ENCODE results near the gene TMEM205.
"Not testable (repeated sequence)": the region's sequence is repeated elsewhere in the genome, so short reads cannot be mapped to it uniquely, and the experiment has no call there.

The TMEM205 gene

DNA sequence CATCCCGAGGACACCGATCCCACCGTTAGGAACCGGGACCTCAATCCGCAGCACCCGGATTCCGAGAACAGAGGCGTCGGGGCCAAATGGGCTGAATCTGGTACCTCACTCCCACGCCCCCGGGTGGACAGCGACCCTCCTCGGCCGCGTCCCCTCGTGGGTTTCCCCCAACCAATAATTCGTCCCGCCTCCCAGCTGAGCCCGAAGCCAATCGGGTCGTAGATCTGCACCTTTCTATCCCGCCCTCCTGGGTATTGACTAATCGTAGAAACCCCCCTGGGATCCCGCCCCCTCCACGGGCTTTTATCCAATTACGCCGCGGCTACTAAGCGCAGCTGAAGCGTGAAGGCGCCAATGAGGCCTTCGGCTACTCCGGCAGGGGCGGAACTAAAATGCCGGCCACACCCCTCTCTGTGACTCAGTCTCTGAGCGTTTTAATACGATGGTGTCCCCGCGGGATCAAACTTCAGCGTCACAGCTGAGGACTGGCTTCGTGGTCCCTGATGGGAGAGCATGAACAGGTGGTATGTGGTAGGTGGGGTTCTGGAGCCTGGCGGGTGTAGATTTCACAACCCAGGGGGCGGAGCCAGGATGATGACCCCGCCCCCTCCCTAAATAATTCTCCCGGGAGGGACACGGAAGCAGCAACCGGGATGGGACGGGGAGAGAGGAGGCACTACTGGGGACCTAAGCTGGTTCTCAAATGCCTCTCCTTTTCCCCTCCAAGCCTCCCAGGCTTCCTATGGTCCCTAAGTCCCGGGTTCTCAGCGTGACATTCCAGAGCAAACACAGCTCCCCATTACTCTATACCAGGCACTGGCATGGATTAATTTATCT lies at the start of gene TMEM205, which contains the start of gene CCDC159:
Gene TMEM205 (minus strand): TSS at position 165 of the 837 bp plus-strand sequence. CDS start 649 bp downstream, outside the sequence.
Gene CCDC159 (plus strand): TSS at position 416 of the 837 bp plus-strand sequence. CDS start 88 bp downstream, at position 504.
- peak; percentile 75 to 99 for DNase-seq (ENCODE audit: low read depth in 1 of 2, low spot score in 1 of 2)
- in situ Hi-C loops (cut with HindIII; ENCODE audit: low pct_unique_long_range_greater_than_20kb, low sequenced_read_pairs), result no loop called here
- no peak for TF ChIP-seq JUND (IDR thresholded peaks at IDR 0.05; ENCODE audit: low read depth)

DNA sequence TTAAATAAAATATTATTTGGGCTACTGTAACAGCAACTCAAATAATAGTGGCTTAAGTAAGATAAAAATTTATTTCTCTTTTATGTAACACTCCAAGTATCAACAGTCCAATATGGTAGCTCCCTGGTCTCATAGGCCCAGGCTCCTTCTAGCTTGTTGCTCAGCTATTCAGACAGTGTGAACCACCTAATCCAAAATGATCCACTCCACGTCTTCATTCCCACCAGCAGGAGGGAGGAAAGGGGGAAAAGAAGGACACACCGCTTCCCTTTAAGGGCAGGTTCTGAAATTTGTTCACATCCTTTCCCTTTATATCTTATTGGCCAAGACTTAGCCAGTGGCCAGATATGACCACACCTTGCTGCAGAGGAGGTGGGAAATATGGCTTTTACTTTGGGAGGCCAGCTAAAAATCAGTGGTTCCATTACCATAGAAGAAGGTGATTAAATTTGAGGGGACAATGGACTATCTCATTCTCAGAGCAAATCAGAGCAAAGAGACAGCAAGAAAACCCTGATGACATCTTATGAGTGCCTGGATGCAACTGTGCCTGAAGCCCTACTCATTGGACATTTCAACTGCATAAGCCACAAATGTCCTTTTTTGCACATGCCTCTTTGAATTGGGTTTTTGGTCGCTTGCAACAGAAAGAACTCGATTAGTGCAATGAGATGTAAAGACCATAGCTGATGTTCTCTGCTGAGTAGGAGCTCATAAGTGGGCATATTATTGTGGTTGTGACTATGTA lies 45.0 kb upstream of the TMEM205 start:
- in situ Hi-C loops (cut with HindIII; ENCODE audit: low pct_unique_long_range_greater_than_20kb, low sequenced_read_pairs), result no loop called here
- DNase-seq (ENCODE audit: low read depth in 1 of 2, low spot score in 1 of 2), result no peak
- no peak for TF ChIP-seq JUND (IDR thresholded peaks at IDR 0.05; ENCODE audit: low read depth)

DNA sequence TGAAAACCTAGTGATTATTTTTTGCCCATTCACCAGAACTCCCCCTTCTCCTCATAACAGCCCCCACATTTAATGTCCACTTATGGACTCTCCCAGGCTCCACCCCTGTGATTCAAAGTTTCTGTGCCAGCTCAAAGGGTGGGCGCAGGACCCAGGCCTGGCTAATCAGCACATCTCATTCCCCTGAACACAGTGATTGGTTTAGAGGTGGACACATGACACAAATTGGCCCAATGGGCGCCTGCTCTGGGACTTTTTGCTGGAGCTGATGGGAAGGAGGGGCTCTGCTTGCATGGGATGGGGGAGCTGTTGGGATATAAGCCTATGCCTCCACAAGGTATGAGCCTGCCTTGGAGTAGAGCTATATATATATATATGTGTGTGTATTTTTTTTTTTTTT lies 44.3 kb upstream of the TMEM205 start:
- DNase-seq (ENCODE audit: low read depth in 1 of 2, low spot score in 1 of 2), result no peak
- in situ Hi-C loops (cut with HindIII; ENCODE audit: low pct_unique_long_range_greater_than_20kb, low sequenced_read_pairs), result no loop called here
- TF ChIP-seq JUND (IDR thresholded peaks at IDR 0.05; ENCODE audit: low read depth), result no peak

DNA sequence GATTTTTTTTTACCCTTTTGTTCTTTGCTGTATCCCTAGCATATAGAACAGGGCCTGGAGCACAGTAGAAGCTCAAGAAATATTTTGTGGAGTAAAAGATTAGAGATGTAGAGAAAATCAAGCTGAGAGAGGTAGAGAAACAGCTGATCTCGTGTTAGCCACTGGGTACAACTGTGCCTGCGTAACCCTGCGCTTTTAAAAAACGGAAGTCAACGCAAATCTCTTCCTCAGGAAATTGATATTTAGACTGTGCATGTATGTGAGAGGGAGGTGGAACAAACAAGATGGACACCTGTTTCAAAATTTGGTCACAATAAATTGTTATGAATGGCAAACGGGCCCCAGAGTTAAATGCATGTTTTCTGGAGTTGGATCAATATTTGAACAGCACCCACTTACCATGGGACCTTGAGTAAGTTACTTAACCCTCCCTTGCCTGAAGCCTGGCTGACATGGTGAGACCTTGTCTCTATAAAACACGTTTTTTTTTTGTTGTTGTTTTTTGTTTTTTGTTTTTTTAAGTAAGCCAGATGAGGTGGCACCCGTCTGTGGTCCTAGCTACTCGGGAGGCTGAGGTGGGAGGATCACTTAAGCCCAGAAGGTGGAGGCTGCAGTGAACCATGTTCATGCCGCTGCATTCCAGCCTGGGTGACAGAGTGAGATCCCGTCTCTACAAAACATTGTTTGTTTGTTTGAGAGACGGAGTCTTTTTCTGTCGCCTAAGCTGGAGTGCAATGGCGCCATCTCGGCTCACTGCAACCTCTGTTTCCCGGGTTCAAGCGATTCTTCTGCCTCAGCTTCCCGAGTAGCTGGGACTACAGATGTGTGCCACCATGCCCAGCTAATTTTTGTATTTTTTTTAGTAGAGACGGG lies 41.3 kb upstream of the TMEM205 start:
- in situ Hi-C loops (cut with HindIII; ENCODE audit: low pct_unique_long_range_greater_than_20kb, low sequenced_read_pairs), result no loop called here
- no peak for DNase-seq (ENCODE audit: low read depth in 1 of 2, low spot score in 1 of 2)
- TF ChIP-seq JUND (IDR thresholded peaks at IDR 0.05; ENCODE audit: low read depth), result no peak

DNA sequence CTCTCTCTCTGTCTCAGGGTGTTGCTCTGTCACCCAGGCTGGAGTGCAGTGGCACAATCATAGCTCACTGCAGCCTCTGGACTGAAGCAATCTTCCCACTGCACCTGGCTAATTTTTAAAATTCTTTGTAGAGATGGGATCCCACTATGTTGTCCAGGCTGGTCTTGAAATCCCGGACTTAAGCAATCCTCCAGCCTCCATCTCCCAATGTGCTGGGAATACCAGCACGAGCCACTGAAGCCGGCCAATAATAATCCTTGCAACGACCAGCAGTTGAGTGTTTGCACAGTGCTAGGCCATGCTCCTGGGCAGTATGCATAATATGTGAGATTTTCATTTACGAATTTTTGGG lies 38.7 kb upstream of the TMEM205 start:
- DNase-seq (ENCODE audit: low read depth in 1 of 2, low spot score in 1 of 2), result no peak
- in situ Hi-C loops (cut with HindIII; ENCODE audit: low pct_unique_long_range_greater_than_20kb, low sequenced_read_pairs), result no loop called here
- TF ChIP-seq JUND (IDR thresholded peaks at IDR 0.05; ENCODE audit: low read depth), result no peak

DNA sequence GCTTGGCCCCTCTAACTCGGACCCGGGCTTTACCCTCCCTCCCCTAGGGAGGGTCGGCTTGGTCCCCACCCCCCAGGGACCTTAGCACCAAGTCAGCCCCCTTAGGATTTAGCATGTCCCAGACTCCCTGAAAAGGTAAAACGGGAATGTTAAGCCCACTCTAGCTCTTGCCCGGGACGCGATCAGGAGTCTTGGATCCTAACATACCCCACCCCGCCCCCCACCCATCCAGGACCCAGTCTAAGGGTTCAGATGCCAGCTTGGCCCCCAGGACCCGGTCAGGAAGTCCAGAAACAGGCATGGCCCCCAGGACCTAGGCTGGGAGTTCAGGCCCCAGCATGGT lies 37.6 kb upstream of the TMEM205 start:
- in situ Hi-C loops (cut with HindIII; ENCODE audit: low pct_unique_long_range_greater_than_20kb, low sequenced_read_pairs), result no loop called here
- no peak for TF ChIP-seq JUND (IDR thresholded peaks at IDR 0.05; ENCODE audit: low read depth)
- no peak for DNase-seq (ENCODE audit: low read depth in 1 of 2, low spot score in 1 of 2)

DNA sequence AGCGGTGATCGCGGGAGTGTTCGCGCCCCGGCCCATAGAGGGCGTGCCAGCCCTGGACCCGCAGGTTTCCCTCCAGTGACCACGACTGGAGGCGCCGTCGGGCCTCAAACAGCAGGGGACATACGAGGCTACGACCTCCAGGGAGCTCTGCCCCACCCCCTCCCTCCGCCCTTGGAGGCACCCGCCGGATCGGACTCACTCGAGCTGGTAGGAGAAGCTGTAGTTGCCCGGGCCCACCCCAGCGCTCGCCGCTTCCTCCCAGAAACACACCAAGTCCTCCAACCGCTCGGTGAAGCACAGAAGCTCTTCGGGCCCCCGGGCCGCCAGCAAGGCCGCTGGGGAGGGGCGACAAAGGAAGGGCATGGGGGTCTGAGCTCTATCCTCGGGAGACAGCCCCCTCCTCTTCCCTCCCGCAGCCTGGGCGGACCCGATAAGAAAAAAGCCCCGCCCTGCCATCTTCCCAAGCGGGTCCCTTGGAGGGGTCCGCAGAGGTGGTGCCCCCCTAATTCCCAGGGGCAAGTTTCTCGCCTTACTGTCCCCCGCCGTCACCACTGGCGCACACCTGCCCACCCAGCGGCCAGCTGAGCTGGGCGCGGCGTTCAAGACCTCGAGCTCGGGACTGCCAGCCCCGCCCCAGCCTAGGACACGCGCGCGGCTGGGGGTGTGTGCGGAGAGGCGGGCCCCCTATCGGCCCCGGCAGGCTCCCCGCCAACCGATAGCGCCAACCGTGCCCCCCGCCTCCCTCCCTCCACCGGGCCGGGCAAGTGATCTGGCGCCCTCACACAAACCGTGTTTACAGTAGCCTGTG lies 37.0 kb upstream of the TMEM205 start:
- in situ Hi-C loops (cut with HindIII; ENCODE audit: low pct_unique_long_range_greater_than_20kb, low sequenced_read_pairs), result no loop called here
- TF ChIP-seq JUND (IDR thresholded peaks at IDR 0.05; ENCODE audit: low read depth), result no peak
- DNase-seq (ENCODE audit: low read depth in 1 of 2, low spot score in 1 of 2), result peak in 1 of 2 experiments; percentile 63

DNA sequence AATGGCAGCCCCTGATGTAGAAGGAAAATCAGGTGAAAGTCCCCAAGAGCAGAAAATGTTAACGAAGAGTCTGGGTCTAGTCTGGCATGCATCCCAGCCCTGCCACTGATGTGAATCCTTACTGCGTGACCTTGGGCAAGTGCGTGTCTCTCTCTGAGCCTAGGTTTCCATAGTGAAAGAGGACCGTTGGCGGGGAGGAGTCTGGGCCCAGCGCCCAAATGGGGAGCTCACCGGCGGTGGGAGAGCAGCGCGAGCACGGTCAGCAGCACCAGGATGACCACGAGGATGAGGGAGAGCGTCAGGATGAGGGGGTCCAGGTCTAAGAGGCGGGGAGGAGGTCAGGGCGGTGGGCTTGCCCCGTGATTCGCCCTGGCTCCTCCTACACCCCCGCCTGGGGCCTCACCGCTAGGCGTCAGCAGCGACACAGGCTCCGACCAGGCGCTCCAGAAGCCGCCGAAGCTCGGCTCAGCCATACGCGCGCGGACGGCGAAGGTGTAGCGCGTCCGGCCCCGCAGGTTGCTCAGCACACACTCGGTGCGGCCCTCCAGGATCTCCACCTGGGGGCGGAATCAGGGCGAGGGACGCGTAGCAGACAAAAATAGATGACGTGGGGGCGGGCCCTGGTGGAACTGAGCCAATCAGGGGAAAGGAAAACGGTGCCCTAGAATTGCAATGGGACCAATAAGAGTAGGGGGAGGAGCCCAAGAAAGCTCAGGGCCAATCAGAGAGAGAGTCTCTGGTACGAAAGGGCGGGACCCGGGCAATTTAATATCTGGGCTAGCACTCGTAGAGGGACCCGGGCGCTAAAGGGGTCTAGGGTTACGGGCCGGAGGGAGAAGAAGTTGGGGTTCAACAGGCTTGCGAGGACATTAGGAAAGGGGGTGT lies 34.8 kb upstream of the TMEM205 start:
- no peak for TF ChIP-seq JUND (IDR thresholded peaks at IDR 0.05; ENCODE audit: low read depth)
- in situ Hi-C loops (cut with HindIII; ENCODE audit: low pct_unique_long_range_greater_than_20kb, low sequenced_read_pairs), result no loop called here
- DNase-seq (ENCODE audit: low read depth in 1 of 2, low spot score in 1 of 2), result peak; percentile 96 to 99

DNA sequence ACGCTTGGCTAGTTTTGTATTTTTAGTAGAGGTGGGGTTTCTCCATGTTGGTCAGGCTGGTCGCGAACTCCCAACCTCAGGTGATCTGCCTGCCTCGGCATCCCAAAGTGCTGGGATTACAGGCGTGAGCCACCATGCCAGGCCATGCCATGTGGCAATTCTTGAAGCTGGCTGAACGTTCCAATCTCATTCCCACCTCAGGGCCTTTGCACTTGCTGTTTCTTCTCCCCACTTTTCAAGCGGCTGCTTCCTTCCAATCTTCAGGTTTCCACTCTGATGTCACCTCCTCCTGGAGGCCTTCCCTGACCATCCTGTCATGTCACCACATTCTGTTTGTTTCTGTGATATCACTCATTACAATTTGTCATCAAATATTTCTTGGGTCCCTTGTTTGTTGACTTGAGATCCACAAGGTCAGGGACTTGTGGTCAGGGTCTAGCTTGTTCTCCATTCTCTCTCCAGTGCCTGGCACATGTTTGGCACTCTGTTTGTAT lies 33.8 kb upstream of the TMEM205 start:
- no peak for TF ChIP-seq JUND (IDR thresholded peaks at IDR 0.05; ENCODE audit: low read depth)
- in situ Hi-C loops (cut with HindIII; ENCODE audit: low pct_unique_long_range_greater_than_20kb, low sequenced_read_pairs), result no loop called here
- no peak for DNase-seq (ENCODE audit: low read depth in 1 of 2, low spot score in 1 of 2)

DNA sequence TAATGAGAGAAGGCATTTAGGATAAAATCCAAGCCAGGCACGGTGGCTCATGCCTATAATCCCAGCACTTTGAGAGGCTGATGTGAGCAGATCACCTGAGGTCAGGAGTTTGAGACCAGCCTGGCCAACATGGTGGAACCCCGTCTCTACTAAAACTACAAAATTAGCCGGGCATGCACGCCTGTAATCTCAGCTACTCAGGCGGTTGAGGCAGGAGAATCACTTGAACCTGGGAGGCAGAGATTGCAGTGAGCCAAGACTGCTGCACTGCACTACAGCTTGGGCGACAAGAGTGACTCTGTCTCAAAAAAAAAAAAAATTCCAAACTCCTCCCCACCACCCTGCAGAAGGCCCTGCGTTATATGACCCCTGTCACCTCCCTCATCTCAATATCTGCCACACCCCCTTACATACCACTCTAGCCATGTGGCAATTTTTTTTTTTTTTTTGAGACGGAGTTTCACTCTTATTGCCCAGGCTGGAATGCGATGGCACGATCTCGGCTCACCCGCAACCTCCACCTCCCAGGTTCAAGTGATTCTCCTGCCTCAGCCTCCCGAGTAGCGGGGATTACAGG lies 33.3 kb upstream of the TMEM205 start:
- in situ Hi-C loops (cut with HindIII; ENCODE audit: low pct_unique_long_range_greater_than_20kb, low sequenced_read_pairs); DNase-seq (ENCODE audit: low read depth in 1 of 2, low spot score in 1 of 2): not testable (repeated sequence)

Measured in T47D (cell line).